ENCODE results near the gene C10orf71. TPM values are rescaled to one million over a fixed set of nuclear protein-coding genes. Genes with fewer than 3 reads are reported as not detected.

The C10orf71 gene
- polyA plus RNA-seq, 2 of the 4 experiments (the other 2 are of a cell fraction): not detected

DNA sequence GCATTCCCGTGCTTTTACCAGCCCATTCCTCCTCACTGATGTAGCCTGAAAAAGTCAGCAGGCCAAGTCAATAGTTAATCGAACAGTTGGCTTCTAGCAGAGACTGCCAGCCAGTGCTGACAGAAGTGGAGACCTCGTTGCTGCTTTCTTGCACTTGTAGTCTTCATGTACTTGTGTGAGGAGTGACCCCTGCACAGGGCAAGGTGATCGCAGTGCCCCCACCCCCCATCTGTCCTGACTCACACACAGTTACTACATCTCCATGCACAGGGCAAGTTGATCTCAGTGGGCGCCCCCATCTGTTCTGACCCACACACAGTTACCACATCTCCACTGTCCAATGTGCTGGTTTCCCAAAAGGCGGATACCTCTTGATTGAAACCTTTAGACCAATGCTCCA lies 34.2 kb downstream of the C10orf71 start:
- ChIA-PET CTCF (interaction anchor here (0.6 kb wide), 1 partner anchor 26 kb away, joined by 3 read pairs; no protein-coding TSS in a partner anchor), POLR2A (no interaction called here)
- ATAC-seq (no peak), DNase-seq (ENCODE audit: low read depth in 1 of 2, low spot score in 1 of 2) (no peak), FAIRE-seq (no peak)
- Histone ChIP-seq H3K4me1 (no peaks in the 10 kb centered on the region), H3K27ac (no peak overlapping the region), H3K9me3 (no peaks in the 10 kb centered on the region), H3K4me2 (no peak overlapping the region), H3K4me3 (no peak overlapping the region)
- TF ChIP-seq CHD2 (IDR thresholded peaks at IDR 0.05; ENCODE audit: low read length, partially characterized antibody) (no peak), MAZ (IDR thresholded peaks at IDR 0.05; ENCODE audit: borderline replicate concordance, low read depth, low read length) (no peak), RFX5 (IDR thresholded peaks at IDR 0.05) (no peak), ZC3H11A (IDR thresholded peaks at IDR 0.05) (no peak)
- TF ChIP-seq, protein P1, sequence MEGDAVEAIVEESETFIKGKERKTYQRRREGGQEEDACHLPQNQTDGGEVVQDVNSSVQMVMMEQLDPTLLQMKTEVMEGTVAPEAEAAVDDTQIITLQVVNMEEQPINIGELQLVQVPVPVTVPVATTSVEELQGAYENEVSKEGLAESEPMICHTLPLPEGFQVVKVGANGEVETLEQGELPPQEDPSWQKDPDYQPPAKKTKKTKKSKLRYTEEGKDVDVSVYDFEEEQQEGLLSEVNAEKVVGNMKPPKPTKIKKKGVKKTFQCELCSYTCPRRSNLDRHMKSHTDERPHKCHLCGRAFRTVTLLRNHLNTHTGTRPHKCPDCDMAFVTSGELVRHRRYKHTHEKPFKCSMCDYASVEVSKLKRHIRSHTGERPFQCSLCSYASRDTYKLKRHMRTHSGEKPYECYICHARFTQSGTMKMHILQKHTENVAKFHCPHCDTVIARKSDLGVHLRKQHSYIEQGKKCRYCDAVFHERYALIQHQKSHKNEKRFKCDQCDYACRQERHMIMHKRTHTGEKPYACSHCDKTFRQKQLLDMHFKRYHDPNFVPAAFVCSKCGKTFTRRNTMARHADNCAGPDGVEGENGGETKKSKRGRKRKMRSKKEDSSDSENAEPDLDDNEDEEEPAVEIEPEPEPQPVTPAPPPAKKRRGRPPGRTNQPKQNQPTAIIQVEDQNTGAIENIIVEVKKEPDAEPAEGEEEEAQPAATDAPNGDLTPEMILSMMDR (IDR thresholded peaks at IDR 0.05): no peak
- 22% methylated on average over 6 of the region's 6 CpGs for whole genome bisulfite sequencing (ENCODE audit: missing lambda C conversion rate)

DNA sequence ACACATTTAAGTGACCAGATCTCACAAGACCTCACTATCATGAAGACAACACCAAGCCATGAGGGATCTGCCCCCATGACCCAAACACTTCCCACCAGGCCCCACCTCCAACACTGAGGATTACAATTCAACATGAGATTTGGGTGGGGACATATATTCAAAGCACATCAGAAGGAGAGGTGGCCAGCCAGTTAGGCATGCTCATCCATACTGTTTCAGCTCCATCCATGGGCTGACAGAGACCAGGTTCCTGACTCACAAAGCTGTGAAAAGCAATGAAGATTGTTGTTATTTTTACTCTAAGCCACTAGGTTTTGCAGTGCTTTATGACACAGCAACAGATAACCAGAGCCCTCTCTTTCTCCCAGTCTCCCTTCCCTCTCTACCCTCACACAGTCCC lies 36.0 kb downstream of the C10orf71 start:
- FAIRE-seq: no peak

DNA sequence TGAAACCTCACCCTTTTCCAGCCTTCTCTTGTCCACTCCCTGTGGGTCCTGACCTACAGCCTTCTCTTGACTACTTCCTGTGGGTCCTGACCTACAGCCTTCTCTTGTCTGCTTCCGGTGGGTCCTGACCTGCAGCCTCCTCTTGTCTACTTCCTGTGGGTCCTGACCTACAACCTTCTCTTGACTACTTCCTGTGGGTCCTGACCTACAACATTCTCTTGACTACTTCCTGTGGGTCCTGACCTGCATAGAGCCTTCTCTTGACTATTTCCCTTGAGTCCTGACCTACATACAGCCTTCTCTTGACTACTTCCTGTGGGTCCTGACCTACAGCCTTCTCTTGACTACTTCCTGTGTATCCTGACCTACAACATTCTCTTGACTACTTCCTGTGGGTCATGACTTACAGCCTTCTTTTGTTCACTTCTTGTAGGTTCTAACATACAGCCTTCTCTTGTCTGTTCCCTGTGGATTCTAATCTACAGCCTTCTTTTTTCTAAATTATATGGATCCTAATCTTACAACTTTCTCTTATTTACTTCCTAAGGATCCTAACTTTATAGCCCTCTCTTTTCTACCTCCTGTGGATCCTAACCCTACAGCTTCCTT lies 36.5 kb downstream of the C10orf71 start:
- no peak overlapping the region for H3K4me3 ChIP-seq
- H3K9me3 ChIP-seq: no peaks in the 10 kb centered on the region
- no peak overlapping the region for H3K4me2 ChIP-seq
- TF ChIP-seq, protein P1 (IDR thresholded peaks at IDR 0.05): no peak
- no peak for TF ChIP-seq CBX2 (IDR thresholded peaks at IDR 0.05; ENCODE audit: borderline replicate concordance, low read depth)
- no peak for TF ChIP-seq ZFP36 (IDR thresholded peaks at IDR 0.05; ENCODE audit: borderline replicate concordance, partially characterized antibody)
- TF ChIP-seq FOSL2 (IDR thresholded peaks at IDR 0.05): no peak
- no peak for TF ChIP-seq FOSL2 (CRISPR knock-in tag; IDR thresholded peaks at IDR 0.05)
- TF ChIP-seq, protein P2, sequence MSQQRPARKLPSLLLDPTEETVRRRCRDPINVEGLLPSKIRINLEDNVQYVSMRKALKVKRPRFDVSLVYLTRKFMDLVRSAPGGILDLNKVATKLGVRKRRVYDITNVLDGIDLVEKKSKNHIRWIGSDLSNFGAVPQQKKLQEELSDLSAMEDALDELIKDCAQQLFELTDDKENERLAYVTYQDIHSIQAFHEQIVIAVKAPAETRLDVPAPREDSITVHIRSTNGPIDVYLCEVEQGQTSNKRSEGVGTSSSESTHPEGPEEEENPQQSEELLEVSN (IDR thresholded peaks at IDR 0.05; ENCODE audit: borderline replicate concordance, low read depth): no peak
- TF ChIP-seq CHD2 (IDR thresholded peaks at IDR 0.05; ENCODE audit: low read length, partially characterized antibody): no peak
- no peaks in the 10 kb centered on the region for H3K4me1 ChIP-seq
- WGBS (ENCODE audit: missing lambda C conversion rate): 8% methylated on average over 1 of the region's 1 CpG
- ChIA-PET CTCF (no interaction called here), POLR2A (no interaction called here)
- DNase-seq (ENCODE audit: low read depth in 1 of 2, low spot score in 1 of 2): no peak
- ATAC-seq: no peak
- no peak for FAIRE-seq
- H3K27ac ChIP-seq: no peak overlapping the region

More for the DNA sequence above, 36.0 kb downstream of the C10orf71 start:
- no peak overlapping the region for H3K4me3 ChIP-seq
- no peaks in the 10 kb centered on the region for H3K4me1 ChIP-seq
- POLR2A ChIA-PET: no interaction called here
- CTCF ChIA-PET: no interaction called here
- TF ChIP-seq SREBF2 (IDR thresholded peaks at IDR 0.05): no peak
- TF ChIP-seq TFCP2L1 (CRISPR knock-in tag; IDR thresholded peaks at IDR 0.05): no peak
- TF ChIP-seq FOXS1 (CRISPR knock-in tag; IDR thresholded peaks at IDR 0.05): no peak
- TF ChIP-seq CEBPB (IDR thresholded peaks at IDR 0.05): no peak
- no peak for TF ChIP-seq KDM5A (IDR thresholded peaks at IDR 0.05)
- TF ChIP-seq CHD4 (IDR thresholded peaks at IDR 0.05; ENCODE audit: borderline replicate concordance): no peak
- DNase-seq (ENCODE audit: low read depth in 1 of 2, low spot score in 1 of 2) (no peak), ATAC-seq (no peak)
- H3K9me3 ChIP-seq: no peaks in the 10 kb centered on the region
- no peak overlapping the region for H3K4me2 ChIP-seq
- H3K27ac ChIP-seq: no peak overlapping the region

Measured in A549 (cell line).